PC-9 (cell line): Measurements from ENCODE around the gene LUC7L.

Experiments used
- CTCF ChIP-seq: fragments of 200-600 bp; sonication (generic); conservative IDR thresholded peaks from 2 replicates; pipeline ENCODE4 v1.6.1; 2017; ENCODE audit warnings: mixed run types, antibody characterized with exemption, mild to moderate bottlenecking, moderate library complexity
- EZH2 ChIP-seq: fragments of 200-600 bp; sonication (generic); IDR thresholded peaks from 2 replicates; pipeline ENCODE4 v1.8.0; 2017; ENCODE audit warnings: antibody characterized with exemption, low read depth

- TF ChIP-seq CTCF (no peak), EZH2 (no peak)
Measured at GRCh38 chr16:200388-200787, 28.9 kb downstream of the LUC7L start.
